H9 (cell line): ENCODE data around the gene EPHA4. TPM values are rescaled to one million over a fixed set of nuclear protein-coding genes. Genes with fewer than 3 reads are reported as not detected.

Source experiments
- DNase-seq: peaks from one replicate; pipeline ENCODE4 v3.0.0-alpha.2; 2017
- H2AFZ ChIP-seq: one replicate; pipeline ENCODE4 v1.6.1; 2013; ENCODE audit warnings: mild to moderate bottlenecking, low read length, control low read depth, moderate library complexity
- H2AK5ac ChIP-seq: 2 replicates; pipeline ENCODE4 v1.6.1; 2013; ENCODE audit warnings: low read length, control low read depth, mixed read lengths; ENCODE audit not compliant: insufficient read length
- H2BK120ac ChIP-seq: one replicate; pipeline ENCODE4 v1.6.1; 2013; ENCODE audit warnings: low read depth, mild to moderate bottlenecking, low read length, control low read depth, inconsistent platforms; ENCODE audit not compliant: poor library complexity, severe bottlenecking
- H2BK12ac ChIP-seq: 2 replicates; pipeline ENCODE4 v1.6.1; 2013; ENCODE audit warnings: low read length, control low read depth, mixed read lengths, low read depth; ENCODE audit not compliant: insufficient read length
- H2BK15ac ChIP-seq: 2 replicates; pipeline ENCODE4 v1.6.1; 2013; ENCODE audit warnings: low read depth, low read length, control low read depth
- H2BK20ac ChIP-seq: one replicate; pipeline ENCODE4 v1.6.1; 2013; ENCODE audit warnings: low read depth, mild to moderate bottlenecking, low read length, control low read depth, inconsistent platforms; ENCODE audit not compliant: poor library complexity, severe bottlenecking
- H2BK5ac ChIP-seq: 2 replicates; pipeline ENCODE4 v1.6.1; 2013; ENCODE audit warnings: low read length, control low read depth, mixed read lengths; ENCODE audit not compliant: insufficient read length
- H3K14ac ChIP-seq: 2 replicates; pipeline ENCODE4 v1.6.1; 2013; ENCODE audit warnings: low read length, control low read depth; ENCODE audit not compliant: insufficient read depth
- H3K18ac ChIP-seq: 2 replicates; pipeline ENCODE4 v1.6.1; 2013; ENCODE audit warnings: low read depth, mild to moderate bottlenecking, mixed read lengths, low read length, control low read depth; ENCODE audit not compliant: insufficient read length
- H3K23ac ChIP-seq: 2 replicates; pipeline ENCODE4 v1.6.1; 2013; ENCODE audit warnings: low read length, control low read depth, mixed read lengths, low read depth; ENCODE audit not compliant: insufficient read length
- H3K23me2 ChIP-seq: 2 replicates; pipeline ENCODE4 v1.6.1; 2013; ENCODE audit warnings: low read depth, mild to moderate bottlenecking, mixed read lengths, low read length, control low read depth; ENCODE audit not compliant: insufficient read length, poor library complexity, severe bottlenecking
- H3K27ac ChIP-seq: 2 replicates; pipeline ENCODE4 v1.5.1; 2013; ENCODE audit warnings: low read length, control low read depth, mixed read lengths, low read depth; ENCODE audit not compliant: insufficient read length
- H3K27me3 ChIP-seq: 2 replicates; pipeline ENCODE4 v1.6.1; 2013; ENCODE audit warnings: low read length, control low read depth, inconsistent platforms; ENCODE audit not compliant: insufficient read depth
- H3K4ac ChIP-seq: 2 replicates; pipeline ENCODE4 v1.6.1; 2013; ENCODE audit warnings: low read depth, mild to moderate bottlenecking, control low read depth, inconsistent platforms, low read length, moderate library complexity
- H3K4me1 ChIP-seq: 2 replicates; pipeline ENCODE4 v1.6.1; 2013; ENCODE audit warnings: low read length, control low read depth, inconsistent platforms; ENCODE audit not compliant: insufficient read depth
- H3K4me2 ChIP-seq: 2 replicates; pipeline ENCODE4 v1.6.1; 2013; ENCODE audit warnings: low read length, control low read depth, mixed read lengths; ENCODE audit not compliant: insufficient read length, insufficient read depth
- H3K56ac ChIP-seq: 2 replicates; pipeline ENCODE4 v1.6.1; 2013; ENCODE audit warnings: low read depth, mild to moderate bottlenecking, mixed read lengths, low read length, control low read depth; ENCODE audit not compliant: insufficient read length
- H3K79me1 ChIP-seq: 2 replicates; pipeline ENCODE4 v1.6.1; 2013; ENCODE audit warnings: low read depth, mild to moderate bottlenecking, moderate library complexity, low read length, control low read depth, inconsistent platforms; ENCODE audit not compliant: insufficient read depth, poor library complexity, severe bottlenecking
- H3K79me2 ChIP-seq: 2 replicates; pipeline ENCODE4 v1.6.1; 2013; ENCODE audit warnings: low read length, control low read depth, inconsistent platforms; ENCODE audit not compliant: insufficient read depth
- H3K9ac ChIP-seq: 2 replicates; pipeline ENCODE4 v1.6.1; 2013; ENCODE audit warnings: low read length, control low read depth, mixed read lengths; ENCODE audit not compliant: insufficient read length; ENCODE audit errors: extremely low read depth
- H3K9me3 ChIP-seq: one replicate; pipeline ENCODE4 v1.6.1; 2013; ENCODE audit warnings: low read depth, low read length, inconsistent platforms; ENCODE audit not compliant: control insufficient read depth
- H3T11ph ChIP-seq: one replicate; pipeline ENCODE4 v1.6.1; 2013; ENCODE audit warnings: mild to moderate bottlenecking, low read length, control low read depth, inconsistent platforms
- H4K20me1 ChIP-seq: one replicate; pipeline ENCODE4 v1.6.1; 2013; ENCODE audit not compliant: control insufficient read depth, insufficient read length, insufficient read depth
- H4K5ac ChIP-seq: 2 replicates; pipeline ENCODE4 v1.6.1; 2013; ENCODE audit warnings: low read depth, mild to moderate bottlenecking, mixed read lengths, low read length, control low read depth; ENCODE audit not compliant: insufficient read length
- H4K8ac ChIP-seq: replicated peaks from 2 replicates; pipeline ENCODE4 v1.6.1; 2013; ENCODE audit warnings: low read length, control low read depth, mixed read lengths, low read depth; ENCODE audit not compliant: insufficient read length
- H4K91ac ChIP-seq: 2 replicates; pipeline ENCODE4 v1.6.1; 2013; ENCODE audit warnings: low read depth, mild to moderate bottlenecking, moderate library complexity, mixed read lengths, low read length, control low read depth; ENCODE audit not compliant: insufficient read length
- H3K27ac Mint-ChIP-seq, 3 experiments: 2 replicates in 2 of 3; 3 replicates in 1 of 3; pipeline ENCODE4 v1.8.0; 2020 to 2021; ENCODE audit warnings: mixed read lengths in 3 of 3, mild to moderate bottlenecking in 1 of 3, moderate library complexity in 1 of 3
- H3K27me3 Mint-ChIP-seq: 2 replicates; pipeline ENCODE4 v1.8.0; 2021; ENCODE audit warnings: low read depth, mild to moderate bottlenecking, moderate library complexity, mixed read lengths
- H3K36me3 Mint-ChIP-seq, 3 experiments: 2 replicates in 2 of 3; 3 replicates in 1 of 3; pipeline ENCODE4 v1.8.0; 2020 to 2021; ENCODE audit warnings: low read depth in 3 of 3, mixed read lengths in 3 of 3; ENCODE audit not compliant: insufficient read depth in 1 of 3
- H3K4me1 Mint-ChIP-seq, 2 experiments: 2 replicates each; pipeline ENCODE4 v1.8.0; 2020; ENCODE audit warnings: mixed read lengths in 2 of 2
- H3K4me3 Mint-ChIP-seq, 2 experiments: 2 replicates in 1 of 2; 3 replicates in 1 of 2; pipeline ENCODE4 v1.8.0; 2020 to 2021; ENCODE audit warnings: mild to moderate bottlenecking in 2 of 2, mixed read lengths in 2 of 2, moderate library complexity in 1 of 2
- H3K9me3 Mint-ChIP-seq, 2 experiments: 2 replicates in 1 of 2; 3 replicates in 1 of 2; pipeline ENCODE4 v1.8.0; 2020; ENCODE audit warnings: mild to moderate bottlenecking in 2 of 2, mixed read lengths in 2 of 2, moderate library complexity in 1 of 2
- WGBS: extraction: QIAGEN DNeasy Blood & Tissue Kit; methylation state at CpG from one replicate; pipeline ENCODE4 v1.1.7; 2013; ENCODE audit warnings: missing lambda C conversion rate, low lambda C conversion rate, mixed read lengths; ENCODE audit not compliant: insufficient read length; ENCODE audit errors: extremely low coverage; 5-methylcytosine and 5-hydroxymethylcytosine counted together
- total RNA-seq: library from RNA; stranded (reverse); gene quantifications from 2 replicates; pipeline ENCODE4 v1.2.1, GENCODE V29; 2021
- TF ChIP-seq, protein P1 (sequence below): fragments of 200-600 bp; sonication (generic); conservative IDR thresholded peaks from 3 replicates; pipeline ENCODE4 v1.8.0; 2021; ENCODE audit warnings: antibody characterized with exemption, mild to moderate bottlenecking

Gene EPHA4
- total RNA-seq, 1 experiment from 2014 or later, result 25.1 TPM

DNA sequence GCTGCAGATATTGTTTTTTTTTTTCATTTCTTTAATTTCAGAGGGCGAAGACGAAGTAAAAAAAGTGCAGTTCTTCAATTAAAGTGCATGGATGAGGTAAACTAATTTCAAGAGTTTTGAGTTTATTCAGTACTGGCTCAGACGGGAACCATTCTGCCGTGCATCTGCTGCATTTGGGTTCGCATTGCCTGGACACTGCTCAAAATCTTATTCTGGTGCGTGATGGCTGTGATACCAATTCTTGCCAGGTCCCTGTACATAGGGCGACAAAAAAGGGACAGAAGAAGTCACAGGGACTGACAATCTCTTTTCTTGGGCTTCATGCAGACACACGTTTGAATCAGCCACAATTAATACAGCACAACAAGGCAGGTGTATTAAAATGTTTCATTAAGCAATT lies 146.2 kb downstream of the EPHA4 start:
- Histone ChIP-seq H3K18ac (no peak overlapping the region), H2BK5ac (no peak overlapping the region), H3K9ac (no peak overlapping the region), H2BK20ac (no peak overlapping the region), H3K79me2 (no peaks in the 10 kb centered on the region), H3K23ac (no peak overlapping the region), H3K23me2 (no peaks in the 10 kb centered on the region), H3K56ac (no peak overlapping the region), H4K5ac (no peak overlapping the region), H3K4me2 (no peak overlapping the region), H2AFZ (no peak overlapping the region), H3T11ph (no peak overlapping the region), H3K4me1 (no peaks in the 10 kb centered on the region), H2BK120ac (no peak overlapping the region), H3K27ac (no peak overlapping the region), H4K8ac (no peak overlapping the region), H3K27me3 (no peaks in the 10 kb centered on the region), H2BK15ac (no peak overlapping the region), H2AK5ac (no peak overlapping the region), H4K20me1 (no peaks in the 10 kb centered on the region), H3K79me1 (no peaks in the 10 kb centered on the region), H3K4ac (no peak overlapping the region), H4K91ac (no peak overlapping the region), H3K14ac (no peak overlapping the region), H3K9me3 (no peaks in the 10 kb centered on the region), H2BK12ac (no peak overlapping the region)
- TF ChIP-seq, protein P1, sequence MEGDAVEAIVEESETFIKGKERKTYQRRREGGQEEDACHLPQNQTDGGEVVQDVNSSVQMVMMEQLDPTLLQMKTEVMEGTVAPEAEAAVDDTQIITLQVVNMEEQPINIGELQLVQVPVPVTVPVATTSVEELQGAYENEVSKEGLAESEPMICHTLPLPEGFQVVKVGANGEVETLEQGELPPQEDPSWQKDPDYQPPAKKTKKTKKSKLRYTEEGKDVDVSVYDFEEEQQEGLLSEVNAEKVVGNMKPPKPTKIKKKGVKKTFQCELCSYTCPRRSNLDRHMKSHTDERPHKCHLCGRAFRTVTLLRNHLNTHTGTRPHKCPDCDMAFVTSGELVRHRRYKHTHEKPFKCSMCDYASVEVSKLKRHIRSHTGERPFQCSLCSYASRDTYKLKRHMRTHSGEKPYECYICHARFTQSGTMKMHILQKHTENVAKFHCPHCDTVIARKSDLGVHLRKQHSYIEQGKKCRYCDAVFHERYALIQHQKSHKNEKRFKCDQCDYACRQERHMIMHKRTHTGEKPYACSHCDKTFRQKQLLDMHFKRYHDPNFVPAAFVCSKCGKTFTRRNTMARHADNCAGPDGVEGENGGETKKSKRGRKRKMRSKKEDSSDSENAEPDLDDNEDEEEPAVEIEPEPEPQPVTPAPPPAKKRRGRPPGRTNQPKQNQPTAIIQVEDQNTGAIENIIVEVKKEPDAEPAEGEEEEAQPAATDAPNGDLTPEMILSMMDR, result no peak
- no peak overlapping the region for H3K4me3 Mint-ChIP-seq
- H3K27ac Mint-ChIP-seq, result no peak overlapping the region
- no peaks in the 10 kb centered on the region for H3K27me3 Mint-ChIP-seq
- peaks cover 8 to 53% (median 29%) of the 10 kb centered on the region in 3 experiments for H3K36me3 Mint-ChIP-seq
- peaks cover 9 to 12% of the 10 kb centered on the region in 2 experiments for H3K4me1 Mint-ChIP-seq
- no peaks in the 10 kb centered on the region for H3K9me3 Mint-ChIP-seq
- no peak for DNase-seq
- no CpG with 5 or more reads among the region's 8 CpGs for WGBS
